Breast epithelium (tissue), 4 donors: Measurements from ENCODE around the gene ATXN10. TPM values are rescaled to one million over a fixed set of nuclear protein-coding genes. Genes with fewer than 3 reads are reported as not detected.

Experiments
- DNase-seq, 2 donors: peaks; one replicate each; pipeline ENCODE4 v3.0.0-alpha.2; 2019; ENCODE audit warnings: low spot score in 2 of 2
- H3K27ac ChIP-seq, 2 donors: fragments of 200-600 bp; sonication (generic) in 1 of 2; one replicate each; pipeline ENCODE4 v1.5.1; 2016 to 2019; ENCODE audit warnings: mild to moderate bottlenecking in 1 of 2
- H3K27me3 ChIP-seq, 2 donors: fragments of 200-600 bp; sonication (generic) in 1 of 2; one replicate each; pipeline versions ENCODE4 v1.5.1 to v1.6.0; 2017 to 2019; ENCODE audit warnings: control low read depth in 1 of 2, mild to moderate bottlenecking in 1 of 2
- H3K36me3 ChIP-seq: fragments of 200-600 bp; one replicate; pipeline ENCODE4 v1.5.1; 2019
- H3K4me1 ChIP-seq, 2 donors: fragments of 200-600 bp; sonication (generic); one replicate each; pipeline ENCODE4 v1.5.1; 2016 to 2019; ENCODE audit warnings: control low read depth in 1 of 2
- H3K4me3 ChIP-seq, 3 donors: fragments of 200-600 bp; sonication (generic); 1 replicate in 2 of 3; 2 replicates in 1 of 3; pipeline ENCODE4 v1.5.1; 2016 to 2019; ENCODE audit warnings: mild to moderate bottlenecking in 3 of 3, moderate library complexity in 2 of 3
- H3K9me3 ChIP-seq, 2 donors: fragments of 200-600 bp; sonication (generic) in 1 of 2; one replicate each; pipeline ENCODE4 v1.5.1; 2016 to 2019; ENCODE audit warnings: control low read depth in 1 of 2
- POLR2A ChIP-seq: fragments of 450-650 bp; IDR thresholded peaks from one replicate; pipeline ENCODE4 v1.6.1; 2016; ENCODE audit warnings: antibody characterized with exemption, mild to moderate bottlenecking, moderate library complexity
- POLR2AphosphoS5 ChIP-seq, 3 donors: sonication (generic); formaldehyde crosslinking; IDR thresholded peaks; one replicate each; pipeline ENCODE4 v1.6.1; 2017; ENCODE audit warnings: antibody characterized with exemption in 3 of 3
- intact Hi-C: fragments of 100-400 bp; cut with DNase I; formaldehyde crosslinking; loops from one replicate; pipeline ENCODE4 v1.15.1; 2023; ENCODE audit warnings: low total_unique reads
- total RNA-seq, 3 donors: library from RNA; depleted of rRNA; stranded (reverse); fragments of >200 nt; gene quantifications; one replicate each; pipeline ENCODE4 v1.1.0, GENCODE V29; 2016
- TF ChIP-seq, protein P1 (sequence below), 3 donors: fragments of 450-650 bp; IDR thresholded peaks; one replicate each; pipeline ENCODE4 v1.5.1; 2016 to 2017; ENCODE audit warnings: antibody characterized with exemption in 3 of 3, mild to moderate bottlenecking in 3 of 3, moderate library complexity in 3 of 3

Gene ATXN10
- total RNA-seq, 3 donors from 2014 or later, result 78.6 to 145 (median 138) TPM

DNA sequence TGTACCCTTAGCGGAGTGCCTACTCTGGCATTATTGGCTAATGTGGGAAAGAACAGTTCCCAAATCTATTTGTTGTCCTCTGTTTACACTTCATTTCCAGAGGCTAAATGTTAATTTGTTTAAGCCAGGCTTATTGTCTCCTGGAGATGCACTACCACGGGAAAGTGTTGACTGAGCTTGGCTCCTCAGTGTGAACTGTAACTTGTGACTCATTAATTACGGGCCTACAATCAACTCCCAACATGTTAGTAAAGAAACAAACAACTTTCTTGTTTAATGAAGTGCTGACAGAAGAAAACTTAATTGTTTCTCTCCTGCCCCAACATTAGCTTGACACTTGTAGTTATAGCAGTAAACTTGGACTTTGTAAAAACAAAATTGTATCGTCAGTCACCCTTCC, 130.4 kb downstream of the ATXN10 start:
- H3K4me3 ChIP-seq, result no peak overlapping the region
- TF ChIP-seq POLR2A, result no peak
- no peak for TF ChIP-seq POLR2AphosphoS5 (IDR thresholded peaks at IDR 0.05)
- TF ChIP-seq, protein P1, sequence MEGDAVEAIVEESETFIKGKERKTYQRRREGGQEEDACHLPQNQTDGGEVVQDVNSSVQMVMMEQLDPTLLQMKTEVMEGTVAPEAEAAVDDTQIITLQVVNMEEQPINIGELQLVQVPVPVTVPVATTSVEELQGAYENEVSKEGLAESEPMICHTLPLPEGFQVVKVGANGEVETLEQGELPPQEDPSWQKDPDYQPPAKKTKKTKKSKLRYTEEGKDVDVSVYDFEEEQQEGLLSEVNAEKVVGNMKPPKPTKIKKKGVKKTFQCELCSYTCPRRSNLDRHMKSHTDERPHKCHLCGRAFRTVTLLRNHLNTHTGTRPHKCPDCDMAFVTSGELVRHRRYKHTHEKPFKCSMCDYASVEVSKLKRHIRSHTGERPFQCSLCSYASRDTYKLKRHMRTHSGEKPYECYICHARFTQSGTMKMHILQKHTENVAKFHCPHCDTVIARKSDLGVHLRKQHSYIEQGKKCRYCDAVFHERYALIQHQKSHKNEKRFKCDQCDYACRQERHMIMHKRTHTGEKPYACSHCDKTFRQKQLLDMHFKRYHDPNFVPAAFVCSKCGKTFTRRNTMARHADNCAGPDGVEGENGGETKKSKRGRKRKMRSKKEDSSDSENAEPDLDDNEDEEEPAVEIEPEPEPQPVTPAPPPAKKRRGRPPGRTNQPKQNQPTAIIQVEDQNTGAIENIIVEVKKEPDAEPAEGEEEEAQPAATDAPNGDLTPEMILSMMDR (IDR thresholded peaks at IDR 0.05), result no peak
- H3K36me3 ChIP-seq, result no peaks in the 10 kb centered on the region
- H3K4me1 ChIP-seq, result no peaks in the 10 kb centered on the region
- no peaks in the 10 kb centered on the region for H3K27me3 ChIP-seq
- no peak overlapping the region for H3K27ac ChIP-seq
- intact Hi-C loops, result no loop called here
- no peak for DNase-seq
- H3K9me3 ChIP-seq, result peaks cover 0 to 1% of the 10 kb centered on the region in 2 donors

GRCh38 chr22:45804319-45804985, 132.8 kb downstream of the ATXN10 start:
- H3K27ac ChIP-seq, result no peak overlapping the region
- TF ChIP-seq, protein P1 (IDR thresholded peaks at IDR 0.05), result no peak
- H3K4me1 ChIP-seq, result no peaks in the 10 kb centered on the region
- H3K4me3 ChIP-seq, result no peak overlapping the region
- no peak for DNase-seq
- no peaks in the 10 kb centered on the region for H3K27me3 ChIP-seq
- intact Hi-C loops, result no loop called here
- no peaks in the 10 kb centered on the region for H3K36me3 ChIP-seq
- H3K9me3 ChIP-seq, result no peaks in the 10 kb centered on the region

GRCh38 chr22:45804986-45805325, 133.3 kb downstream of the ATXN10 start:
- no peaks in the 10 kb centered on the region for H3K4me1 ChIP-seq
- no peaks in the 10 kb centered on the region for H3K36me3 ChIP-seq
- no peaks in the 10 kb centered on the region for H3K27me3 ChIP-seq
- no peak overlapping the region for H3K27ac ChIP-seq
- TF ChIP-seq, protein P1 (IDR thresholded peaks at IDR 0.05), result no peak
- TF ChIP-seq POLR2AphosphoS5 (IDR thresholded peaks at IDR 0.05), result no peak
- TF ChIP-seq POLR2A, result no peak
- no peak overlapping the region for H3K4me3 ChIP-seq
- intact Hi-C loops, result no loop called here
- H3K9me3 ChIP-seq, result no peaks in the 10 kb centered on the region
- DNase-seq, result no peak

DNA sequence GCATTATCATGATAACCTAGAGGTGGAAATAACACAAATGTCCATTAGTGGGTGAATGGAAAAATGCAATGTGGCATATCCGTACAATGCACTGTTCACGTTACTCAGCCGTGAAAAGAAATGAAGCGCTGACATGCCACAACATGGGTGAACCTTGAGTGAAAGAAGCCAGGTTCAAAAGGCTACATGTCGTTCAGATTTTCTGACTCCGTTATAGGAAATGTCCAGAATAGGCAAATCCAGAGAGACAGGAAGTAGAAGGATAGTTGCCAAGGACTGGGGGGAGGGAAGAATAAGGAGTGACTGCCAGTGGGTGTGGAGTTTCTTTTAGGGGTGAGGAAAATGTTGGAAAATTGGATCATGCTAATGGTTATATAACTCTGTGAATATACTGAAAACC, 133.8 kb downstream of the ATXN10 start:
- H3K4me1 ChIP-seq, result no peaks in the 10 kb centered on the region
- no peak for DNase-seq
- H3K4me3 ChIP-seq, result no peak overlapping the region
- no peaks in the 10 kb centered on the region for H3K27me3 ChIP-seq
- H3K36me3 ChIP-seq, result no peaks in the 10 kb centered on the region
- intact Hi-C loops, result no loop called here
- H3K9me3 ChIP-seq, result no peaks in the 10 kb centered on the region
- no peak for TF ChIP-seq POLR2A
- no peak for TF ChIP-seq POLR2AphosphoS5 (IDR thresholded peaks at IDR 0.05)
- TF ChIP-seq, protein P1 (IDR thresholded peaks at IDR 0.05), result no peak
- H3K27ac ChIP-seq, result no peak overlapping the region

- H3K4me3 ChIP-seq, result no peak overlapping the region
- H3K27me3 ChIP-seq, result no peaks in the 10 kb centered on the region
- no peaks in the 10 kb centered on the region for H3K9me3 ChIP-seq
- no peak overlapping the region for H3K27ac ChIP-seq
- DNase-seq, result no peak
- TF ChIP-seq, protein P1 (IDR thresholded peaks at IDR 0.05), result no peak
- TF ChIP-seq POLR2AphosphoS5 (IDR thresholded peaks at IDR 0.05) (no peak), POLR2A (no peak)
- no peaks in the 10 kb centered on the region for H3K4me1 ChIP-seq
- intact Hi-C loops, result no loop called here
- no peaks in the 10 kb centered on the region for H3K36me3 ChIP-seq
Measured at GRCh38 chr22:45807156-45807915, 135.7 kb downstream of the ATXN10 start.
